GM12878 (cell line): ENCODE data around the gene PAM16. TPM values are rescaled to one million over a fixed set of nuclear protein-coding genes. Genes with fewer than 3 reads are reported as not detected.

ENCODE experiments used
- ATF7 ChIP-seq: fragments of 450-650 bp; IDR thresholded peaks from 2 replicates; pipeline ENCODE4 v1.6.1; 2016; ENCODE audit warnings: low read depth, mild to moderate bottlenecking
- CTCF ChIP-seq, 3 experiments: IDR thresholded peaks in 2 of 3; conservative IDR thresholded peaks in 1 of 3; 2 replicates each; pipeline ENCODE4 v1.5.1; 2011; ENCODE audit warnings: low read depth in 3 of 3, low read length in 3 of 3, mild to moderate bottlenecking in 3 of 3, control low read depth in 2 of 3, moderate library complexity in 2 of 3, inconsistent platforms in 1 of 3, mixed read lengths in 1 of 3; ENCODE audit not compliant: control insufficient read depth in 2 of 3, insufficient read depth in 1 of 3; ENCODE audit errors: extremely low read depth in 1 of 3
- EED ChIP-seq: sonication (generic); IDR thresholded peaks from 2 replicates; pipeline ENCODE4 v1.6.1; 2016; ENCODE audit warnings: antibody characterized with exemption, low read depth
- FOS ChIP-seq: IDR thresholded peaks from 3 replicates; pipeline ENCODE4 v1.6.1; 2011; ENCODE audit warnings: borderline replicate concordance; ENCODE audit not compliant: insufficient read length; ENCODE audit errors: extremely low read depth
- LARP7 ChIP-seq: fragments of 450-650 bp; IDR thresholded peaks from 2 replicates; pipeline ENCODE4 v1.6.1; 2017; ENCODE audit warnings: mild to moderate bottlenecking
- POLR2AphosphoS5 ChIP-seq: IDR thresholded peaks from 2 replicates; pipeline ENCODE4 v1.6.1; 2011; ENCODE audit warnings: mild to moderate bottlenecking, low read length, inconsistent platforms
- SP1 ChIP-seq: IDR thresholded peaks from one replicate; pipeline ENCODE4 v1.6.1; 2011; ENCODE audit warnings: low read depth, low read length
- STAT1 ChIP-seq: fragments of 450-650 bp; conservative IDR thresholded peaks from 2 replicates; pipeline ENCODE4 v1.6.1; 2014; ENCODE audit warnings: antibody characterized with exemption, mild to moderate bottlenecking
- TCF12 ChIP-seq: IDR thresholded peaks from 2 replicates; pipeline ENCODE4 v1.6.1; 2011; ENCODE audit warnings: low read depth, mild to moderate bottlenecking, low read length
- ZNF592 ChIP-seq: fragments of 450-650 bp; IDR thresholded peaks from 2 replicates; pipeline ENCODE4 v1.6.1; 2017; ENCODE audit warnings: mild to moderate bottlenecking, moderate library complexity
- ZNF687 ChIP-seq: fragments of 450-650 bp; IDR thresholded peaks from 2 replicates; pipeline ENCODE4 v1.6.1; 2017; ENCODE audit warnings: mild to moderate bottlenecking, moderate library complexity
- polyA plus RNA-seq, 11 experiments: library from polyadenylated mRNA; depleted of rRNA in 4 of 11; unstranded in 6 of 11; stranded (reverse) in 5 of 11; fragments of >200 nt; fragmentation: Nextera tagmentation in 4 of 11; fragmentation: Illumina TruSeq in 1 of 11; extraction: Ambion mirVana in 4 of 11; extraction: Trizol in 1 of 11; gene quantifications; 1 replicate in 1 of 11; 2 replicates in 10 of 11; pipeline versions ENCODE4 v1.2.1 to v1.2.3, GENCODE V29; 2011 to 2016; ENCODE audit warnings: inconsistent platforms in 2 of 11, missing spikeins in 2 of 11, low read depth in 1 of 11
- total RNA-seq, 4 experiments: library from RNA; depleted of rRNA in 3 of 4; stranded (reverse); fragments of >200 nt in 3 of 4; fragmentation: Illumina TruSeq in 1 of 4; extraction: Trizol in 1 of 4; gene quantifications; 2 replicates each; pipeline versions ENCODE4 v1.2.1 to v1.2.3, GENCODE V29; 2013 to 2021
- TF ChIP-seq, protein P1 (sequence below): IDR thresholded peaks from 2 replicates; pipeline ENCODE4 v1.6.1; 2012; ENCODE audit warnings: improper control_type of control experiment, low read depth, low read length; ENCODE audit not compliant: insufficient replicate concordance

Gene PAM16
- total and polyA plus RNA-seq, 10 of the 15 experiments (the other 5 are each of a cell fraction or from before 2014, with no cell fraction given): 18.5 to 94.3 (median 51.5) TPM

- TF ChIP-seq FOS: no peak
- TF ChIP-seq LARP7: peak; percentile 92
- TF ChIP-seq, protein P1, sequence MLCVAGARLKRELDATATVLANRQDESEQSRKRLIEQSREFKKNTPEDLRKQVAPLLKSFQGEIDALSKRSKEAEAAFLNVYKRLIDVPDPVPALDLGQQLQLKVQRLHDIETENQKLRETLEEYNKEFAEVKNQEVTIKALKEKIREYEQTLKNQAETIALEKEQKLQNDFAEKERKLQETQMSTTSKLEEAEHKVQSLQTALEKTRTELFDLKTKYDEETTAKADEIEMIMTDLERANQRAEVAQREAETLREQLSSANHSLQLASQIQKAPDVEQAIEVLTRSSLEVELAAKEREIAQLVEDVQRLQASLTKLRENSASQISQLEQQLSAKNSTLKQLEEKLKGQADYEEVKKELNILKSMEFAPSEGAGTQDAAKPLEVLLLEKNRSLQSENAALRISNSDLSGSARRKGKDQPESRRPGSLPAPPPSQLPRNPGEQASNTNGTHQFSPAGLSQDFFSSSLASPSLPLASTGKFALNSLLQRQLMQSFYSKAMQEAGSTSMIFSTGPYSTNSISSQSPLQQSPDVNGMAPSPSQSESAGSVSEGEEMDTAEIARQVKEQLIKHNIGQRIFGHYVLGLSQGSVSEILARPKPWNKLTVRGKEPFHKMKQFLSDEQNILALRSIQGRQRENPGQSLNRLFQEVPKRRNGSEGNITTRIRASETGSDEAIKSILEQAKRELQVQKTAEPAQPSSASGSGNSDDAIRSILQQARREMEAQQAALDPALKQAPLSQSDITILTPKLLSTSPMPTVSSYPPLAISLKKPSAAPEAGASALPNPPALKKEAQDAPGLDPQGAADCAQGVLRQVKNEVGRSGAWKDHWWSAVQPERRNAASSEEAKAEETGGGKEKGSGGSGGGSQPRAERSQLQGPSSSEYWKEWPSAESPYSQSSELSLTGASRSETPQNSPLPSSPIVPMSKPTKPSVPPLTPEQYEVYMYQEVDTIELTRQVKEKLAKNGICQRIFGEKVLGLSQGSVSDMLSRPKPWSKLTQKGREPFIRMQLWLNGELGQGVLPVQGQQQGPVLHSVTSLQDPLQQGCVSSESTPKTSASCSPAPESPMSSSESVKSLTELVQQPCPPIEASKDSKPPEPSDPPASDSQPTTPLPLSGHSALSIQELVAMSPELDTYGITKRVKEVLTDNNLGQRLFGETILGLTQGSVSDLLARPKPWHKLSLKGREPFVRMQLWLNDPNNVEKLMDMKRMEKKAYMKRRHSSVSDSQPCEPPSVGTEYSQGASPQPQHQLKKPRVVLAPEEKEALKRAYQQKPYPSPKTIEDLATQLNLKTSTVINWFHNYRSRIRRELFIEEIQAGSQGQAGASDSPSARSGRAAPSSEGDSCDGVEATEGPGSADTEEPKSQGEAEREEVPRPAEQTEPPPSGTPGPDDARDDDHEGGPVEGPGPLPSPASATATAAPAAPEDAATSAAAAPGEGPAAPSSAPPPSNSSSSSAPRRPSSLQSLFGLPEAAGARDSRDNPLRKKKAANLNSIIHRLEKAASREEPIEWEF: no peak
- no peak for TF ChIP-seq TCF12
- no peak for TF ChIP-seq EED
- TF ChIP-seq ZNF687: peak; percentile 89
- TF ChIP-seq STAT1: no peak
- TF ChIP-seq CTCF (IDR thresholded peaks at IDR 0.05 in 2 of 3, conservative IDR thresholded peaks at IDR 0.05 in 1 of 3; ENCODE audit: control insufficient read depth in 2 of 3, extremely low read depth in 1 of 3, insufficient read depth in 1 of 3, low read depth in 3 of 3, low read length in 3 of 3): no peak
- no peak for TF ChIP-seq ATF7
- TF ChIP-seq ZNF592: no peak
- no peak for TF ChIP-seq SP1
- peak; percentile 74 for TF ChIP-seq POLR2AphosphoS5
Observed at GRCh38 chr16:4350787-4351659, at the start of gene PAM16 (continued).
